Measurements from ENCODE around the gene NARS2. TPM values are rescaled to one million over a fixed set of nuclear protein-coding genes. Genes with fewer than 3 reads are reported as not detected.

NARS2 gene
- total and polyA plus RNA-seq, 10 of the 15 experiments (the other 5 are each of a cell fraction or from before 2014, with no cell fraction given) = 22.2 to 45.3 (median 36.3) TPM

DNA sequence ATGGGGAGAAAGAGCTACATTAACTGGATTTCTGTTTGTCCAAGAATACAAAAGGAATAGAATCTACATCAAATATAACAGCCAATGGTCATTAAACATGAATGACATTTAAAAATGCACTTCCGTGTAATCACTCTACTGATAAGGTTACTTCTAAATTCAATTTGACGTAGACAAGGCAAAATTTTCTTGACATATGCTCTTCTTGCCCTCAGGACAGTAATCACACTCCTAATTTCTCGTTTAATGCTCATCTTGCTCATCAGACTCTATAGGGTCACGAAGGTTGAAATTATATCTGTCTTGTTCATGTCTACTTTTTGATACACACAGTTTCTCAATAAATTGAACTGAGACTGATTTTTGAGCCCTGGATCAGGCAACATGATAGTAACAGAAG lies 58.4 kb downstream of the NARS2 start:
- BruUV-seq (replicated peaks) = no TSS peak

More for the DNA sequence above, 58.4 kb downstream of the NARS2 start:
- ChIA-PET SMC1A (ENCODE audit: uncharacterized antibody, unreplicated experiment) (interaction anchor here (2.2 kb wide), 1 partner anchor 16 kb away, joined by 7 read pairs; no protein-coding TSS in a partner anchor), RAD21 (ENCODE audit: unreplicated experiment) (interaction anchor here (0.9 kb wide), 1 partner anchor 27 kb away, joined by 3 read pairs; no protein-coding TSS in a partner anchor), CTCF (interaction anchor here (0.7 to 1.3 kb wide), 3 partner anchors 11 to 48 kb away, joined by 3 to 4 read pairs (median 3); no protein-coding TSS in a partner anchor), POLR2A (interaction anchor here (1.1 kb wide), 1 partner anchor 21 kb away, joined by 3 read pairs; no protein-coding TSS in a partner anchor)
- Histone ChIP-seq H2AFZ (ENCODE audit: control insufficient read depth, low read depth, low read length) (no peak overlapping the region), H3K4me3 (no peak overlapping the region), H3K4me2 (ENCODE audit: control insufficient read depth, insufficient read depth) (no peak overlapping the region), H3K9me3 (replicated peaks; ENCODE audit: control insufficient read depth, insufficient read depth, low read length) (no peaks in the 10 kb centered on the region), H3K9ac (ENCODE audit: control insufficient read depth, insufficient read depth, low read length) (no peak overlapping the region), H3K4me1 (ENCODE audit: control insufficient read depth, insufficient read depth, low read length) (no peaks in the 10 kb centered on the region), H3K27me3 (replicated peaks in 1 of 2; ENCODE audit: control insufficient read depth in 2 of 2, insufficient read depth in 2 of 2, low read length in 1 of 2) (no peaks in the 10 kb centered on the region), H3K36me3 (ENCODE audit: control insufficient read depth in 2 of 2, insufficient read depth in 2 of 2, low read length in 1 of 2) (no peaks in the 10 kb centered on the region), H3K79me2 (ENCODE audit: control insufficient read depth, insufficient read depth, low read length) (no peaks in the 10 kb centered on the region), H4K20me1 (ENCODE audit: control insufficient read depth, insufficient read depth) (no peaks in the 10 kb centered on the region), H3K27ac (ENCODE audit: control insufficient read depth, insufficient read depth) (no peak overlapping the region)
- no peak for ATAC-seq
- no peak for FAIRE-seq
- TF ChIP-seq, protein P1, sequence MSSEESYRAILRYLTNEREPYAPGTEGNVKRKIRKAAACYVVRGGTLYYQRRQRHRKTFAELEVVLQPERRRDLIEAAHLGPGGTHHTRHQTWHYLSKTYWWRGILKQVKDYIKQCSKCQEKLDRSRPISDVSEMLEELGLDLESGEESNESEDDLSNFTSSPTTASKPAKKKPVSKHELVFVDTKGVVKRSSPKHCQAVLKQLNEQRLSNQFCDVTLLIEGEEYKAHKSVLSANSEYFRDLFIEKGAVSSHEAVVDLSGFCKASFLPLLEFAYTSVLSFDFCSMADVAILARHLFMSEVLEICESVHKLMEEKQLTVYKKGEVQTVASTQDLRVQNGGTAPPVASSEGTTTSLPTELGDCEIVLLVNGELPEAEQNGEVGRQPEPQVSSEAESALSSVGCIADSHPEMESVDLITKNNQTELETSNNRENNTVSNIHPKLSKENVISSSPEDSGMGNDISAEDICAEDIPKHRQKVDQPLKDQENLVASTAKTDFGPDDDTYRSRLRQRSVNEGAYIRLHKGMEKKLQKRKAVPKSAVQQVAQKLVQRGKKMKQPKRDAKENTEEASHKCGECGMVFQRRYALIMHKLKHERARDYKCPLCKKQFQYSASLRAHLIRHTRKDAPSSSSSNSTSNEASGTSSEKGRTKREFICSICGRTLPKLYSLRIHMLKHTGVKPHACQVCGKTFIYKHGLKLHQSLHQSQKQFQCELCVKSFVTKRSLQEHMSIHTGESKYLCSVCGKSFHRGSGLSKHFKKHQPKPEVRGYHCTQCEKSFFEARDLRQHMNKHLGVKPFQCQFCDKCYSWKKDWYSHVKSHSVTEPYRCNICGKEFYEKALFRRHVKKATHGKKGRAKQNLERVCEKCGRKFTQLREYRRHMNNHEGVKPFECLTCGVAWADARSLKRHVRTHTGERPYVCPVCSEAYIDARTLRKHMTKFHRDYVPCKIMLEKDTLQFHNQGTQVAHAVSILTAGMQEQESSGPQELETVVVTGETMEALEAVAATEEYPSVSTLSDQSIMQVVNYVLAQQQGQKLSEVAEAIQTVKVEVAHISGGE (CRISPR knock-in tag; IDR thresholded peaks at IDR 0.05) = no peak
- TF ChIP-seq ZNF622 (IDR thresholded peaks at IDR 0.05) = no peak
- 93% methylated on average over 4 of the region's 4 CpGs for WGBS (ENCODE audit: insufficient coverage, insufficient replicate concordance, low lambda C conversion rate, missing lambda C conversion rate)
- intact Hi-C loops (cut with micrococcal nuclease; ENCODE audit: unreplicated experiment) (no loop called here), in situ Hi-C loops (cut with MboI) (no loop called here)
- DNase-seq (ENCODE audit: low read depth, low spot score) = no peak
